Endothelial cell (in vitro differentiated cells): ENCODE measurements around the gene LMO3. TPM values are rescaled to one million over a fixed set of nuclear protein-coding genes. Genes with fewer than 3 reads are reported as not detected.
"Not testable (repeated sequence)": the region's sequence is repeated elsewhere in the genome, so short reads cannot be mapped to it uniquely, and the experiment has no call there.

Experiments used
- DNase-seq: peaks from one replicate; pipeline ENCODE4 v3.0.0; 2021; ENCODE audit warnings: low spot score
- H3K27ac Mint-ChIP-seq: one replicate; pipeline ENCODE4 v1.8.0; 2021; ENCODE audit warnings: mixed read lengths, inconsistent platforms; ENCODE audit not compliant: unreplicated experiment
- H3K27me3 Mint-ChIP-seq: one replicate; pipeline ENCODE4 v1.8.0; 2021; ENCODE audit warnings: mild to moderate bottlenecking, moderate library complexity, mixed read lengths, inconsistent platforms; ENCODE audit not compliant: unreplicated experiment
- H3K36me3 Mint-ChIP-seq: one replicate; pipeline ENCODE4 v1.8.0; 2021; ENCODE audit warnings: mild to moderate bottlenecking, low read depth, mixed read lengths, inconsistent platforms; ENCODE audit not compliant: unreplicated experiment
- H3K4me1 Mint-ChIP-seq: one replicate; pipeline ENCODE4 v1.8.0; 2021; ENCODE audit warnings: mild to moderate bottlenecking, mixed read lengths, inconsistent platforms; ENCODE audit not compliant: unreplicated experiment
- H3K4me3 Mint-ChIP-seq: one replicate; pipeline ENCODE4 v1.8.0; 2021; ENCODE audit warnings: mild to moderate bottlenecking, mixed read lengths, inconsistent platforms; ENCODE audit not compliant: unreplicated experiment
- H3K9me3 Mint-ChIP-seq: one replicate; pipeline ENCODE4 v1.8.0; 2021; ENCODE audit warnings: mixed read lengths, inconsistent platforms; ENCODE audit not compliant: unreplicated experiment
- total RNA-seq: library from RNA; stranded (reverse); fragmentation: NEBNext Ultra II Directional; extraction: Animal tissue kit (Norgen Biotek cat#: 25700); gene quantifications from one replicate; pipeline ENCODE4 v1.2.1, GENCODE V29; 2021; ENCODE audit not compliant: unreplicated experiment
- TF ChIP-seq, protein P1 (sequence below): fragments of 200-600 bp; sonication (generic); IDR thresholded peaks from one replicate; pipeline ENCODE4 v1.5.0; 2021; ENCODE audit warnings: antibody characterized with exemption; ENCODE audit not compliant: unreplicated experiment

The LMO3 gene
- total RNA-seq, 1 donor from 2014 or later, result not detected

DNA sequence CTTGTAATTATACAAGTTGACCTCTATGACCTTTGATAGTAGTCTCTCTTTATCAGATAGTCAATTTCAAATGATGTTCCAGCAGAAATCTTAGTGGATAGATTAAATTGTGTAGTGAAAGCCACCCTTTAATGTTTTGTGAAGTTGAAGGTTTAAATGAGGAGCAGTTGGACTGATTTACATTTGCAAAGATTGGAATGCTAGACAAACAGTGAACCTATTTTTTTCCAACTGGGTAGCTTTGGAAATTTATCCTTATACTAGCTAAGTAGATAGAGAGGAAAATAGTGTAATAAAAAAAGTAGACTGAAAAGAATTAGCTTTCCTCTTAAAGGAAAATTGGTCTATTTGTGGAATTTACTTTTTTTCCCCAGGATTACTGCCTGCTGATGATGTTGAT is 53.7 kb downstream of the LMO3 start:
- TF ChIP-seq, protein P1, sequence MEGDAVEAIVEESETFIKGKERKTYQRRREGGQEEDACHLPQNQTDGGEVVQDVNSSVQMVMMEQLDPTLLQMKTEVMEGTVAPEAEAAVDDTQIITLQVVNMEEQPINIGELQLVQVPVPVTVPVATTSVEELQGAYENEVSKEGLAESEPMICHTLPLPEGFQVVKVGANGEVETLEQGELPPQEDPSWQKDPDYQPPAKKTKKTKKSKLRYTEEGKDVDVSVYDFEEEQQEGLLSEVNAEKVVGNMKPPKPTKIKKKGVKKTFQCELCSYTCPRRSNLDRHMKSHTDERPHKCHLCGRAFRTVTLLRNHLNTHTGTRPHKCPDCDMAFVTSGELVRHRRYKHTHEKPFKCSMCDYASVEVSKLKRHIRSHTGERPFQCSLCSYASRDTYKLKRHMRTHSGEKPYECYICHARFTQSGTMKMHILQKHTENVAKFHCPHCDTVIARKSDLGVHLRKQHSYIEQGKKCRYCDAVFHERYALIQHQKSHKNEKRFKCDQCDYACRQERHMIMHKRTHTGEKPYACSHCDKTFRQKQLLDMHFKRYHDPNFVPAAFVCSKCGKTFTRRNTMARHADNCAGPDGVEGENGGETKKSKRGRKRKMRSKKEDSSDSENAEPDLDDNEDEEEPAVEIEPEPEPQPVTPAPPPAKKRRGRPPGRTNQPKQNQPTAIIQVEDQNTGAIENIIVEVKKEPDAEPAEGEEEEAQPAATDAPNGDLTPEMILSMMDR, result no peak
- no peak overlapping the region for H3K4me3 Mint-ChIP-seq
- no peak overlapping the region for H3K27ac Mint-ChIP-seq
- H3K9me3 Mint-ChIP-seq, result no peaks in the 10 kb centered on the region
- DNase-seq, result no peak
- no peaks in the 10 kb centered on the region for H3K27me3 Mint-ChIP-seq
- H3K36me3 Mint-ChIP-seq, result no peaks in the 10 kb centered on the region
- peaks cover 4% of the 10 kb centered on the region for H3K4me1 Mint-ChIP-seq

DNA sequence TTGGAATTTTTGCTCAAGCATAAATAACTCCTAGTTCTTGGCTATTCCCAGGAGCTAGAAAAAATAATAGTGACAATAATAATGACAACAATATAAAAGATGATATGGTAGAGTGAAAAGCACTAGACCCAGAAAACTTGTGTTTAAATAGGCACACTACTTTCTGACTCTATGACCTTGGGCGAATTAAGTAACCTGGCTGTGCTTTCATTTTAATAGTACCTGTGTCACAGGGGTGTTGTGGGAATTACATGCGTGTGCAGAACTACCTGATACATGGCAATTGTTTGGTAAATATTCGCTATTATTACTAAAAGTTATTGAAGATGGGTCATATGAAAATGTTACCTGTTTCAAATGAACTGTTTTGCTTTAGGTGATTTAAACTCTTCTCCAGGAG is 60.1 kb downstream of the LMO3 start:
- Mint-ChIP-seq H3K27me3 (no peaks in the 10 kb centered on the region), H3K27ac (no peak overlapping the region), H3K4me3 (no peak overlapping the region), H3K36me3 (no peaks in the 10 kb centered on the region), H3K9me3 (no peaks in the 10 kb centered on the region), H3K4me1 (no peaks in the 10 kb centered on the region)
- TF ChIP-seq, protein P1, result no peak
- DNase-seq, result no peak

DNA sequence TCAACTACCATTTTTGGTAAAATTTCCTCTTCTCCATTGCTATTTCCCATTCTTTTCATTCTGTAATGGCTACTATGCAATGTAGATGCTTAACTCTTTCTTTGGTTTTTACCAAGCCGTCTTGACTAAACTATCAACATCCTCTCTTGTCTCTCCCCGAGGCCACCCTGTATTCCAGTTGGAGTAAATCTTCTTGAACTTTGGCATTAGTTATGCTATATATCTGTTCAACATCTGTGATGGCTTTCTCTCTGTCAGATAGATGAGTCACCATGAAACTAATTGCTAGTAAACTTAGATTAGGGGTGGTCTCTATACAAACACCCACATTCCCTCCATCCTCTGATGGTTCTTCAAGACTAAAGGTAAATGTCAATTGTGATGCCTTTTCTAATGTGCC is 63.4 kb downstream of the LMO3 start:
- H3K9me3 Mint-ChIP-seq, result no peaks in the 10 kb centered on the region
- peaks cover 3% of the 10 kb centered on the region for H3K36me3 Mint-ChIP-seq
- H3K27me3 Mint-ChIP-seq, result no peaks in the 10 kb centered on the region
- H3K27ac Mint-ChIP-seq, result no peak overlapping the region
- H3K4me3 Mint-ChIP-seq, result no peak overlapping the region
- TF ChIP-seq, protein P1, result no peak
- no peak for DNase-seq
- no peaks in the 10 kb centered on the region for H3K4me1 Mint-ChIP-seq

DNA sequence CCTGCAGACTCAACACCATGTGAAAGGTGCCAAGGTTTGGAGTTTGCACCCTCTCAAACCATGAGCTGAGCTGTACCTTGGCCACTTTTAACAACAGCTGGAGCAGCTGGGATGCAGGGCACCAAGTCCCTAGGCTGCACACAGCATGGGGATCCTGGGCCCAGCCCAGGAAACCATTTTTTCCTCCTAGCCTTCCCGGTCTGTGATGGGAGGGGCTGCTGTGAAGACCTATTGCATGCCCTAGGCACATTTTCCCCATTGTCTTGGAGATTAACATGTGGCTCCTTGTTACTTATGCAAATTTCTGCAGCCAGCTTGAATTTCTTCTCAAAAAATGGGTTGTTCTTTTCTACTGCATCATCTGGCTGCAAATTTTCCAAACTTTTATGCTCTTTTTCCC is 68.3 kb downstream of the LMO3 start:
- H3K9me3 Mint-ChIP-seq, DNase-seq, H3K27ac Mint-ChIP-seq, H3K4me3 Mint-ChIP-seq, H3K4me1 Mint-ChIP-seq, H3K36me3 Mint-ChIP-seq, H3K27me3 Mint-ChIP-seq: not testable (repeated sequence)

DNA sequence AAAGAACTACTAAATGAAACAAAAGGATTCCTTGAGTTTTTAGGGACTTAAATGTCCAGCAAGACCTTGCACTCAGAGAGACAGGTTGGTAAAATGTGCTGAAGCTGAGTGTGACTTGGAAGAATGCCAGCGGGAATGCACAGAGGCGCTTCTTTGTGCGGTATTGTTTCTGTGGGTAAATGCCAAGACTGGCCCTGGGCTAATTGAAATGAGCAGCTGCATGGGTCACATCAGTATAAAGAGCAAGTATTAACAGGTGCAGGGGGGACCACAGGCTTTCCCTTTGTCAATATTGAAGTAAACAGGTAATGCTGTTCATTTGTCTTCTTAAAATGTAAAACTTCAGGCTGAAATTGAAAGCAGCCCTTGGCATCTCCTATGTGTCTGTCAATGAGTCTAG is 74.3 kb downstream of the LMO3 start:
- TF ChIP-seq, protein P1, result no peak
- no peaks in the 10 kb centered on the region for H3K27me3 Mint-ChIP-seq
- H3K27ac Mint-ChIP-seq, result no peak overlapping the region
- H3K36me3 Mint-ChIP-seq, result peaks cover 3% of the 10 kb centered on the region
- no peak for DNase-seq
- no peak overlapping the region for H3K4me3 Mint-ChIP-seq
- no peaks in the 10 kb centered on the region for H3K9me3 Mint-ChIP-seq
- H3K4me1 Mint-ChIP-seq, result no peaks in the 10 kb centered on the region
